ENCODE results near the gene TMEM131. TPM values are rescaled to one million over a fixed set of nuclear protein-coding genes. Genes with fewer than 3 reads are reported as not detected.

TMEM131 gene
- total RNA-seq, 4 donors from 2014 or later, result 78.4 to 86.4 (median 80.5) TPM

DNA sequence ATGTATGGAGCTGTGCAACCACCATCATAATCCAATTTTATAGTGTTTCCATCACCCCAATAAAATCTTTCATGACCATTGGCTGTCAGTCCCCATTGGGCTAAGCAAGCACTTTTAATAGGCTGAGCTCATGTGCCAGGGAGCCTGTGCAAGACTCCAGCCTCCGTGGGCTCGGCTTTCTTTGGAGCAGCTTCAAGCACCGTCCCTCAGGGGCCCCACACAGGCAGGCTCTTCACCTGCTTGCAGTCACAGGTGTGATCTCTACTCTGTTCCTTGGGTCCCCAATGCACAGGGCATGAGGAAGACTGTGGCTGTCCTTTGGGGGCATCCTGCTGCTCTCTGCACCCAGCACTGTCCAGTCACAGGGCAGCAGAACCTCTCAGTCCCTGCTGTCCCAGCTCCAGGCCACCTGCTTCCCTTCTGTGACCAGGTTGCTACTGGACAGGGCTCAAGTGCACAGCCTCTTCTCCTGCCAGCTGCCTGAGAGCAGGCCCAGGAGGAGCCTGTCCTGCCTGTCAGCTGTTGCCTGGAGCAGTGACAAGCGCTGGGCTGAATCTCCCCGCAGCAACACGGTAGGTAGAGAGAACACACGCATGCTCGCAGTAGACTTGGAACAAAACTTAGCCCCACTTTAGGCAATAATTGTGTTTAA is 40.7 kb upstream of the TMEM131 start:
- H3K9me3 ChIP-seq, result no peaks in the 10 kb centered on the region
- in situ Hi-C loops (cut with MboI; ENCODE audit: low pct_ligation_motif_present in 1 of 4, low pct_unique_long_range_greater_than_20kb in 1 of 4, low sequenced_read_pairs in 3 of 4), result no loop called here
- intact Hi-C loops (cut with DNase I; ENCODE audit: low total_unique reads), result no loop called here
- no peaks in the 10 kb centered on the region for H3K27me3 ChIP-seq
- WGBS, 2 donors (ENCODE audit: low coverage in 1 of 2), result 41 to 44% methylated on average over 3 to 8 of the region's 8 CpGs
- H3K36me3 ChIP-seq, result no peaks in the 10 kb centered on the region
- no peak for DNase-seq
- H3K4me1 ChIP-seq, result peaks cover 14 to 57% (median 38%) of the 10 kb centered on the region in 4 donors
- H3K27ac ChIP-seq, result peak overlapping the region in 3 of 4 donors; percentile 5 to 50 (median 42)
- no peak overlapping the region for H3K4me3 ChIP-seq
- no peak for TF ChIP-seq EP300 (IDR thresholded peaks at IDR 0.05; ENCODE audit: low read depth)
- TF ChIP-seq, protein P1, sequence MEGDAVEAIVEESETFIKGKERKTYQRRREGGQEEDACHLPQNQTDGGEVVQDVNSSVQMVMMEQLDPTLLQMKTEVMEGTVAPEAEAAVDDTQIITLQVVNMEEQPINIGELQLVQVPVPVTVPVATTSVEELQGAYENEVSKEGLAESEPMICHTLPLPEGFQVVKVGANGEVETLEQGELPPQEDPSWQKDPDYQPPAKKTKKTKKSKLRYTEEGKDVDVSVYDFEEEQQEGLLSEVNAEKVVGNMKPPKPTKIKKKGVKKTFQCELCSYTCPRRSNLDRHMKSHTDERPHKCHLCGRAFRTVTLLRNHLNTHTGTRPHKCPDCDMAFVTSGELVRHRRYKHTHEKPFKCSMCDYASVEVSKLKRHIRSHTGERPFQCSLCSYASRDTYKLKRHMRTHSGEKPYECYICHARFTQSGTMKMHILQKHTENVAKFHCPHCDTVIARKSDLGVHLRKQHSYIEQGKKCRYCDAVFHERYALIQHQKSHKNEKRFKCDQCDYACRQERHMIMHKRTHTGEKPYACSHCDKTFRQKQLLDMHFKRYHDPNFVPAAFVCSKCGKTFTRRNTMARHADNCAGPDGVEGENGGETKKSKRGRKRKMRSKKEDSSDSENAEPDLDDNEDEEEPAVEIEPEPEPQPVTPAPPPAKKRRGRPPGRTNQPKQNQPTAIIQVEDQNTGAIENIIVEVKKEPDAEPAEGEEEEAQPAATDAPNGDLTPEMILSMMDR (IDR thresholded peaks at IDR 0.05), result no peak
- TF ChIP-seq POLR2AphosphoS5 (IDR thresholded peaks at IDR 0.05), result no peak
- no peak for TF ChIP-seq POLR2A (IDR thresholded peaks at IDR 0.05)

DNA sequence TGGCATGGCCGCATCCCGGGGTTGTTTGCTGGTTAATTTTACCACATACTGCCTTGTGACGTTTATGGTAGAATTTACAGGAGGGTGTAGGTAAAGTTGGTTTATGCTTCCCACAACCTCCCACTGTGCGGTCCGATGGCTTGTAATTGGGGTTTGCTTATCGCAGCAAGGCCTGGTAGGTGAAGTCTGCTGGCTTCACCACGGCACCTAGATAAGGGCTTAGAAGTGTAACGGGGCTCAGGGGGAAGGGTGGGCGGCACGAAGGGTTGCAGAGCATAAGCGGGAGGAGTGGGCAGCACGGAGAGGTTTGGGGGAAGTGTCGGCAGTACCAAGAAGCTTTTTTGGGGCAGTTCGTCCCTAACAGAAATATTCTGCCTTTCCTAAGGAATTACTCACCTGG is 39.0 kb upstream of the TMEM131 start:
- H3K36me3 ChIP-seq, result no peaks in the 10 kb centered on the region
- H3K27me3 ChIP-seq, result no peaks in the 10 kb centered on the region
- TF ChIP-seq EP300 (IDR thresholded peaks at IDR 0.05; ENCODE audit: low read depth) (no peak), POLR2AphosphoS5 (IDR thresholded peaks at IDR 0.05) (no peak), POLR2A (IDR thresholded peaks at IDR 0.05) (no peak)
- TF ChIP-seq, protein P1 (IDR thresholded peaks at IDR 0.05), result no peak
- WGBS, 2 donors (ENCODE audit: low coverage in 1 of 2), result 93 to 100% methylated on average over 4 to 14 of the region's 14 CpGs
- peaks cover 11 to 46% (median 32%) of the 10 kb centered on the region in 4 donors for H3K4me1 ChIP-seq
- no peak for DNase-seq
- no peaks in the 10 kb centered on the region for H3K9me3 ChIP-seq
- intact Hi-C loops (cut with DNase I; ENCODE audit: low total_unique reads) (no loop called here), in situ Hi-C loops (cut with MboI; ENCODE audit: low pct_ligation_motif_present in 1 of 4, low pct_unique_long_range_greater_than_20kb in 1 of 4, low sequenced_read_pairs in 3 of 4) (no loop called here)
- no peak overlapping the region for H3K4me3 ChIP-seq
- H3K27ac ChIP-seq, result no peak overlapping the region

DNA sequence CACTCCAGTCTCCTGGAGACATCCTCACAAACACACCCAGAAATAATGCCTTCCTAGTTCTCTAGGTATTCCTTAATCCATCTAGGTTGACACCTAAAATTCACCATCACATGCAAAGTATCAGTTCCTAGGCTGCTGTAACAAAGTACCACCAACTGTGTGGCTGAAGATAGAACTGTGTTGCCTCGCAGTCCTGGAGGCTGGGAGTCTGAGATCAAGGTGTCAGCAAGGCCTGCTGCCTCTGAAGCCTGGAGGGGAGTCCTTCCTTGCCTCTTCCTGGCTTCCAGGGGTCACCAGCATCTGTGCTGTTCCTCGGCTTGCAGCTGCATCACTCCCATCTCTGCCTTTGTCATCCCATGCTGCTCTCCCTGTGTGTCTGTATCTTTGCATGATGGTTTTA is 36.3 kb upstream of the TMEM131 start:
- H3K27me3 ChIP-seq, result no peaks in the 10 kb centered on the region
- peaks cover 7 to 38% (median 15%) of the 10 kb centered on the region in 4 donors for H3K4me1 ChIP-seq
- no peak overlapping the region for H3K27ac ChIP-seq
- H3K9me3 ChIP-seq, result no peaks in the 10 kb centered on the region
- H3K4me3 ChIP-seq, result no peak overlapping the region
- no peak for DNase-seq
- intact Hi-C loops (cut with DNase I; ENCODE audit: low total_unique reads), result no loop called here
- 86% methylated on average over 2 of the region's 2 CpGs; no CpG with 5 or more reads in 1 of the 2 donors for WGBS, 2 donors (ENCODE audit: low coverage in 1 of 2)
- no peaks in the 10 kb centered on the region for H3K36me3 ChIP-seq
- in situ Hi-C loops (cut with MboI; ENCODE audit: low pct_ligation_motif_present in 1 of 4, low pct_unique_long_range_greater_than_20kb in 1 of 4, low sequenced_read_pairs in 3 of 4), result no loop called here
- TF ChIP-seq, protein P1 (IDR thresholded peaks at IDR 0.05), result no peak
- no peak for TF ChIP-seq POLR2A (IDR thresholded peaks at IDR 0.05)
- no peak for TF ChIP-seq POLR2AphosphoS5 (IDR thresholded peaks at IDR 0.05)
- no peak for TF ChIP-seq EP300 (IDR thresholded peaks at IDR 0.05; ENCODE audit: low read depth)

DNA sequence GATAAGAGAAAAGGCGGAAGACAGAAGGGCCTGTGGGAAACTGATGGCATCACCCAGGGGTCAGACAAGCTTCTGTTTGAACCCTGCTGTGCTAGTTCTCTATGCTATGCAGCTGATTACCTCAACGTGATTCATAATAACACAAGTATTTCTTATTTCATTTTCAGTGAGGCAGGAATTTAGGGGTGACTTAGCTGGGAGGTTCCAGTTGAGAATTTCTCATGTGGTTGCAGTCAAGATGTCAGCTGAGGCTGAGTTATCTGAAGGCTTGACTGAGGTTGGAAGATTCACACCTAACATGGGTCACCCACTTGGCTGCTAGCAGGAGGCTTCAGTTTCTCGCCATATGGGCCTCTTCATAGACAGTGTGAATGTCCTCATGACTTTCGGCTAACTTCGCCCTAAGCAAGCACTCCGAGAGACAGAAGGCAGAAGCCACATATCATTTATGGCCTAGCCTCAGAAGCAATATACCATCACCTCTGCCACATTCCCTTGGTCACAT is 34.0 kb upstream of the TMEM131 start:
- Histone ChIP-seq H3K9me3 (no peaks in the 10 kb centered on the region), H3K4me3 (no peak overlapping the region), H3K27ac (peak overlapping the region in 1 of 4 donors; percentile 30), H3K36me3 (no peaks in the 10 kb centered on the region), H3K4me1 (peaks cover 5 to 48% (median 15%) of the 10 kb centered on the region in 4 donors), H3K27me3 (no peaks in the 10 kb centered on the region)
- 85 to 86% methylated on average over 2 to 6 of the region's 6 CpGs for WGBS, 2 donors (ENCODE audit: low coverage in 1 of 2)
- no peak for DNase-seq
- intact Hi-C loops (cut with DNase I; ENCODE audit: low total_unique reads) (no loop called here), in situ Hi-C loops (cut with MboI; ENCODE audit: low pct_ligation_motif_present in 1 of 4, low pct_unique_long_range_greater_than_20kb in 1 of 4, low sequenced_read_pairs in 3 of 4) (no loop called here)
- TF ChIP-seq, protein P1 (IDR thresholded peaks at IDR 0.05), result no peak
- TF ChIP-seq POLR2AphosphoS5 (IDR thresholded peaks at IDR 0.05), result no peak
- no peak for TF ChIP-seq EP300 (IDR thresholded peaks at IDR 0.05; ENCODE audit: low read depth)
- TF ChIP-seq POLR2A (IDR thresholded peaks at IDR 0.05), result no peak

Measured in transverse colon (tissue), 4 donors.